GM18861 (cell line): ENCODE measurements around the gene IFITM5.
"Not testable (repeated sequence)": the region's sequence is repeated elsewhere in the genome, so short reads cannot be mapped to it uniquely, and the experiment has no call there.

Experiments used
- ATAC-seq: cut with Tn5 transposase; IDR thresholded peaks from one replicate; pipeline ENCODE4 v1.9.1; 2021; ENCODE audit not compliant: unreplicated experiment

Gene IFITM5

GRCh38 chr11:313304-313786 lies 14.0 kb upstream of the IFITM5 start:
- no peak for ATAC-seq

GRCh38 chr11:312092-312816 lies 12.9 kb upstream of the IFITM5 start:
- no peak for ATAC-seq

GRCh38 chr11:311013-311748 lies 11.9 kb upstream of the IFITM5 start:
- ATAC-seq: not testable (repeated sequence)

- not testable (repeated sequence) for ATAC-seq
Observed at GRCh38 chr11:309979-310572, 10.8 kb upstream of the IFITM5 start.

- ATAC-seq: not testable (repeated sequence)
Observed at GRCh38 chr11:308740-309665, 9.7 kb upstream of the IFITM5 start.

GRCh38 chr11:307766-308708 lies 8.7 kb upstream of the IFITM5 start, which contains the start of gene IFITM2:
TSS of gene IFITM2 (plus strand) at chr11:307816. CDS start at chr11:308193, 377 bp downstream.
- ATAC-seq: not testable (repeated sequence)

- no peak for ATAC-seq
Observed at GRCh38 chr11:306645-307371, 7.5 kb upstream of the IFITM5 start.

GRCh38 chr11:305844-306211 lies 6.5 kb upstream of the IFITM5 start:
- ATAC-seq: no peak

- no peak for ATAC-seq
Observed at GRCh38 chr11:304915-305843, 5.9 kb upstream of the IFITM5 start.

GRCh38 chr11:304061-304506 lies 4.8 kb upstream of the IFITM5 start:
- no peak for ATAC-seq

- ATAC-seq: no peak
Observed at GRCh38 chr11:303363-303762, 4.0 kb upstream of the IFITM5 start.

- no peak for ATAC-seq
Observed at GRCh38 chr11:299951-300735, 817 bp upstream of the IFITM5 start.

GRCh38 chr11:298406-299065 lies 790 bp downstream of the IFITM5 start:
- ATAC-seq: no peak

- no peak for ATAC-seq
Observed at GRCh38 chr11:297586-298405, 1.5 kb downstream of the IFITM5 start.

- ATAC-seq: no peak
Observed at GRCh38 chr11:297051-297585, 2.2 kb downstream of the IFITM5 start.
